GM21360 (cell line): Measurements from ENCODE around the gene ATF1.
"Not testable (repeated sequence)": the region's sequence is repeated elsewhere in the genome, so short reads cannot be mapped to it uniquely, and the experiment has no call there.

Source experiments
- ATAC-seq: cut with Tn5 transposase; IDR thresholded peaks from one replicate; pipeline ENCODE4 v1.9.1; 2021; ENCODE audit warnings: mild to moderate bottlenecking, moderate library complexity; ENCODE audit not compliant: unreplicated experiment

ATF1 gene

GRCh38 chr12:50790081-50790480 lies 26.2 kb downstream of the ATF1 start:
- no peak for ATAC-seq

GRCh38 chr12:50799908-50800307 lies 36.0 kb downstream of the ATF1 start:
- ATAC-seq = no peak

- no peak for ATAC-seq
Observed at GRCh38 chr12:50803230-50803875, 39.5 kb downstream of the ATF1 start.

GRCh38 chr12:50806176-50806575 lies 42.3 kb downstream of the ATF1 start:
- ATAC-seq = no peak

GRCh38 chr12:50809131-50809530 lies 45.2 kb downstream of the ATF1 start:
- not testable (repeated sequence) for ATAC-seq

- not testable (repeated sequence) for ATAC-seq
Observed at GRCh38 chr12:50814921-50815320, 51.0 kb downstream of the ATF1 start.

GRCh38 chr12:50820177-50820576 lies 56.3 kb downstream of the ATF1 start:
- ATAC-seq = no peak

GRCh38 chr12:50822082-50822481 lies 58.2 kb downstream of the ATF1 start:
- ATAC-seq = no peak

GRCh38 chr12:50823724-50824123 lies 59.8 kb downstream of the ATF1 start:
- not testable (repeated sequence) for ATAC-seq

GRCh38 chr12:50824914-50825313 lies 61.0 kb downstream of the ATF1 start:
- ATAC-seq = no peak

GRCh38 chr12:50825372-50825838 lies 61.5 kb downstream of the ATF1 start:
- no peak for ATAC-seq

- no peak for ATAC-seq
Observed at GRCh38 chr12:50828121-50828520, 64.2 kb downstream of the ATF1 start.

GRCh38 chr12:50828886-50829285 lies 65.0 kb downstream of the ATF1 start:
- no peak for ATAC-seq

- ATAC-seq = not testable (repeated sequence)
Observed at GRCh38 chr12:50833801-50834200, 69.9 kb downstream of the ATF1 start.

GRCh38 chr12:50839042-50839441 lies 75.1 kb downstream of the ATF1 start:
- no peak for ATAC-seq

GRCh38 chr12:50840809-50841487 lies 77.0 kb downstream of the ATF1 start:
- ATAC-seq = no peak

- no peak for ATAC-seq
Observed at GRCh38 chr12:50841716-50842531, 78.0 kb downstream of the ATF1 start.

GRCh38 chr12:50842637-50843493 lies 79.0 kb downstream of the ATF1 start, which contains the start of gene TMPRSS12:
TMPRSS12 (plus strand) TSS chr12:50842926; CDS start chr12:50842965, 39 bp downstream.
- no peak for ATAC-seq

- ATAC-seq = no peak
Observed at GRCh38 chr12:50845021-50845647, 81.2 kb downstream of the ATF1 start.

GRCh38 chr12:50848963-50849362 lies 85.1 kb downstream of the ATF1 start:
- ATAC-seq = no peak
